Body of pancreas (tissue), 4 donors: ENCODE data around the gene SMARCB1. TPM values are rescaled to one million over a fixed set of nuclear protein-coding genes. Genes with fewer than 3 reads are reported as not detected.

Experiments used
- ATAC-seq: fragments of 150-250 bp; one replicate; pipeline ENCODE4 v1.9.1; 2016
- DNase-seq, 4 donors: peaks; one replicate each; pipeline ENCODE4 v3.0.0-alpha.2; 2019
- H3K27ac ChIP-seq, 4 donors: fragments of 200-600 bp; sonication (generic); 1 replicate in 3 of 4; 2 replicates in 1 of 4; pipeline versions ENCODE4 v1.5.1 to v1.6.1; 2016 to 2019; ENCODE audit warnings: mild to moderate bottlenecking in 1 of 4, mixed read lengths in 1 of 4, moderate library complexity in 1 of 4
- H3K27me3 ChIP-seq, 2 donors: fragments of 200-600 bp; sonication (generic); one replicate each; pipeline ENCODE4 v1.6.0; 2016; ENCODE audit warnings: mild to moderate bottlenecking in 1 of 2
- H3K36me3 ChIP-seq, 2 donors: fragments of 200-600 bp; sonication (generic); replicated peaks in 1 of 2; 2 replicates each; pipeline ENCODE4 v1.5.1; 2016; ENCODE audit warnings: low read depth in 2 of 2; ENCODE audit not compliant: insufficient read depth in 1 of 2
- H3K4me1 ChIP-seq: fragments of 200-600 bp; sonication (generic); one replicate; pipeline ENCODE4 v1.6.0; 2016
- H3K4me3 ChIP-seq, 2 donors: fragments of 200-600 bp; sonication (generic); 1 replicate in 1 of 2; 2 replicates in 1 of 2; pipeline ENCODE4 v1.5.1; 2016 to 2019
- H3K9me3 ChIP-seq, 3 donors: fragments of 200-600 bp; sonication (generic); 1 replicate in 2 of 3; 2 replicates in 1 of 3; pipeline ENCODE4 v1.5.1; 2016
- POLR2A ChIP-seq, 3 donors: fragments of 450-650 bp; IDR thresholded peaks; one replicate each; pipeline ENCODE4 v1.6.1; 2016; ENCODE audit warnings: antibody characterized with exemption in 3 of 3, mild to moderate bottlenecking in 2 of 3
- WGBS, 2 donors: methylation state at CpG; one replicate each; pipeline ENCODE4 v1.1.5; 2017; 5-methylcytosine and 5-hydroxymethylcytosine counted together
- intact Hi-C: fragments of 100-400 bp; cut with DNase I; formaldehyde crosslinking; loops from one replicate; pipeline ENCODE4 v1.15.1; 2023
- total RNA-seq, 2 donors: library from RNA; depleted of rRNA; stranded (reverse); fragments of >200 nt; gene quantifications; one replicate each; pipeline ENCODE4 v1.1.0, GENCODE V29; 2016
- TF ChIP-seq, protein P1 (sequence below), 7 experiments: fragments of 450-650 bp in 4 of 7; fragments of 200-600 bp in 3 of 7; sonication (generic) in 3 of 7; IDR thresholded peaks; one replicate each; pipeline ENCODE4 v1.5.1; 2016 to 2019; ENCODE audit warnings: antibody characterized with exemption in 7 of 7

SMARCB1 gene
- total RNA-seq, 2 donors from 2014 or later = 40.2 to 119 TPM

DNA sequence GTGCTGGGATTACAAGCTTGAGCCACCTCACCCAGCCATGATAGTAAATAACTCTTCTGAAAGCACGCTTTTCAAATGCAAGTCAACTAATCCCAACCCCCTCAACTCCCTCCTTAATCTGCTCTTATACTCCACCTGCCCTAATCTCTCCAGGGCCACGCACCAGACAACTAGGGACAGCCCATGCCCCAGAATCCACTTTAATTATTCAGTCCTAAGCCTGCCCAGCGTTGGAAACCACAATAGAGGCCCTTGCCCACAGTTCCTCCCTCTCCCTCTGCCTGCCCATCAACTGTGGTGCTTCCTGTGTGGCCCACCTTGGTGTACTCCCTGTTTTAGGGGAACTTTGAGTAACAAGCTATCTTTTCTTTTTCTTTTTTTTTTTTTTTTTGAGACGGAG, 29.9 kb upstream of the SMARCB1 start:
- Histone ChIP-seq H3K9me3 (no peaks in the 10 kb centered on the region), H3K36me3 (no peaks in the 10 kb centered on the region), H3K27ac (no peak overlapping the region), H3K27me3 (no peaks in the 10 kb centered on the region), H3K4me3 (no peak overlapping the region), H3K4me1 (peaks cover 3% of the 10 kb centered on the region)
- ATAC-seq (no peak), DNase-seq (no peak)
- TF ChIP-seq, protein P1, sequence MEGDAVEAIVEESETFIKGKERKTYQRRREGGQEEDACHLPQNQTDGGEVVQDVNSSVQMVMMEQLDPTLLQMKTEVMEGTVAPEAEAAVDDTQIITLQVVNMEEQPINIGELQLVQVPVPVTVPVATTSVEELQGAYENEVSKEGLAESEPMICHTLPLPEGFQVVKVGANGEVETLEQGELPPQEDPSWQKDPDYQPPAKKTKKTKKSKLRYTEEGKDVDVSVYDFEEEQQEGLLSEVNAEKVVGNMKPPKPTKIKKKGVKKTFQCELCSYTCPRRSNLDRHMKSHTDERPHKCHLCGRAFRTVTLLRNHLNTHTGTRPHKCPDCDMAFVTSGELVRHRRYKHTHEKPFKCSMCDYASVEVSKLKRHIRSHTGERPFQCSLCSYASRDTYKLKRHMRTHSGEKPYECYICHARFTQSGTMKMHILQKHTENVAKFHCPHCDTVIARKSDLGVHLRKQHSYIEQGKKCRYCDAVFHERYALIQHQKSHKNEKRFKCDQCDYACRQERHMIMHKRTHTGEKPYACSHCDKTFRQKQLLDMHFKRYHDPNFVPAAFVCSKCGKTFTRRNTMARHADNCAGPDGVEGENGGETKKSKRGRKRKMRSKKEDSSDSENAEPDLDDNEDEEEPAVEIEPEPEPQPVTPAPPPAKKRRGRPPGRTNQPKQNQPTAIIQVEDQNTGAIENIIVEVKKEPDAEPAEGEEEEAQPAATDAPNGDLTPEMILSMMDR (IDR thresholded peaks at IDR 0.05) = no peak
- no peak for TF ChIP-seq POLR2A (IDR thresholded peaks at IDR 0.05)
- intact Hi-C loops = no loop called here
- 55 to 85% methylated on average over 4 of the region's 4 CpGs for WGBS, 2 donors

DNA sequence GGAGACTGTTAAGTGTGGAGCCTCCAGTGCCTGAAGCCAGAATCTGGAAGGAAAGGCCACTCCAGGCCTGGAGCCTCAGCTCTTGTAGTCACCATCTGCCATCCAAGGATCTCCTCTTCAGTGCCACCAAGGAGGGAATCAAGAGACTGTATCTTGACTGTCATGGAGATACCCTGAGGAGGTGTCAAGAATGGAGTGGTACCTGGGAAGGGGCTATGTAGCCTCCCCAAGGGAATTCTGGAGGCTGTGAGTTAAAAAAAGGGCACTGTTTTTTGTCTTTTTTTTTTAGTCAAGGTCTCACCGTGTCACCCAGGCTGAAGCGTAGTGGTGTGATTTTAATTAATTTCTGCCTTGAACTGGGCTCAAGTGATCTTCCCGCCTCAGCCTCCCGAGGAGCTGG, 27.2 kb upstream of the SMARCB1 start:
- intact Hi-C loops = no loop called here
- no peak for ATAC-seq

GRCh38 chr22:23760056-23760455, 26.7 kb upstream of the SMARCB1 start:
- Histone ChIP-seq H3K27ac (no peak overlapping the region), H3K4me3 (no peak overlapping the region), H3K27me3 (no peaks in the 10 kb centered on the region), H3K4me1 (no peaks in the 10 kb centered on the region), H3K36me3 (no peaks in the 10 kb centered on the region), H3K9me3 (no peaks in the 10 kb centered on the region)
- 81 to 92% methylated on average over 5 to 6 of the region's 6 CpGs for WGBS, 2 donors
- DNase-seq (no peak), ATAC-seq (no peak)
- intact Hi-C loops = loop anchor here (5.0 kb wide), 1 partner anchor 87 kb away; no protein-coding TSS in a partner anchor
- TF ChIP-seq, protein P1 (IDR thresholded peaks at IDR 0.05) = no peak

More for the DNA sequence above, 27.2 kb upstream of the SMARCB1 start:
- H3K4me1 ChIP-seq = no peaks in the 10 kb centered on the region
- H3K27me3 ChIP-seq = no peaks in the 10 kb centered on the region
- H3K4me3 ChIP-seq = no peak overlapping the region
- H3K27ac ChIP-seq = no peak overlapping the region
- no peaks in the 10 kb centered on the region for H3K36me3 ChIP-seq
- 82 to 83% methylated on average over 4 of the region's 4 CpGs for WGBS, 2 donors
- no peaks in the 10 kb centered on the region for H3K9me3 ChIP-seq
- no peak for TF ChIP-seq POLR2A (IDR thresholded peaks at IDR 0.05)
- TF ChIP-seq, protein P1 (IDR thresholded peaks at IDR 0.05) = no peak
- no peak for DNase-seq

DNA sequence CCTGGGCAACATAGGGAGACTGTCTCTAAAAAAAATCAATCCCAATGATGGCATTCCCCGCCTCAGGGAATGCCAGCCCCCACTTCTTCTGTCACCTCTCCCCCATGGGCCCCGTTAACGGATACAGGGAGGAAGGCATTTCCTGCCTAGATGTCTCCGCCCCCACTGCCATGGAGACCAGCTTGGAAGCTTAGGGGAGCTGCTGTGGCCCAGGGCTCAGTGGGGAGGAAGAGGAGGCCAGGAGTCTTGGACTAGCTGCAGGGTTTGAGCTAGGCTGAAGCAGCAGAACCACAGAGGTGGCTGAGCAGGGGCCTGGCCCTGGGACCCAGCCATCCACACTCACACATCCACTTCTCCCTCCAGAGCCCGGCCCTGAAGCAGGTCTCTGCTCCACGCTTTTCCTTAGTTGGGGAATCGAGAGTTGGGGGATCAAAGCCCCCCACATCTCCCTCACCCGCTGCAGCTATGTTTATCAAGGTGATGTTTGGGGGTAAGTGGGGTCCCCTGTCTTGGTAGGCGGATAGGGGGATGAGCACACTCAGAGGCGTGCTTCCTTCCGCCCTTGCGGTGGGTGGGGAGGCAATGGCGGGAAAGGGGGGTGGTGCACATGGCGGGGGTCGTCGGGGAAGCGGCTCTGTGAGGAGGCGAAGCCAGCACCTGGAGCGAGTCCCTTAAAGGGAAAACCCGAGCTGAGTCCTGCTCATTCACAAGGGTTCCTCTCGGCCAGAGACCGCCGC, 23.8 kb upstream of the SMARCB1 start, which contains the start of gene C22orf15:
C22orf15 (plus strand) TSS at position 149 of the 737 bp plus-strand sequence; CDS start at position 466, 317 bp downstream.
- Histone ChIP-seq H3K4me1 (peaks cover 15% of the 10 kb centered on the region), H3K27me3 (no peaks in the 10 kb centered on the region), H3K27ac (no peak within 1 kb of the TSS), H3K4me3 (no peak within 1 kb of the TSS), H3K9me3 (no peaks in the 10 kb centered on the region), H3K36me3 (no peaks in the 10 kb centered on the region)
- DNase-seq = no peak
- TF ChIP-seq POLR2A (IDR thresholded peaks at IDR 0.05) = no peak
- TF ChIP-seq, protein P1 (IDR thresholded peaks at IDR 0.05) = no peak
- intact Hi-C loops = loop anchor here (5.0 kb wide), 1 partner anchor 84 kb away; no protein-coding TSS in a partner anchor
- 68 to 76% methylated on average over 20 to 22 of the region's 23 CpGs for WGBS, 2 donors
- no peak for ATAC-seq

DNA sequence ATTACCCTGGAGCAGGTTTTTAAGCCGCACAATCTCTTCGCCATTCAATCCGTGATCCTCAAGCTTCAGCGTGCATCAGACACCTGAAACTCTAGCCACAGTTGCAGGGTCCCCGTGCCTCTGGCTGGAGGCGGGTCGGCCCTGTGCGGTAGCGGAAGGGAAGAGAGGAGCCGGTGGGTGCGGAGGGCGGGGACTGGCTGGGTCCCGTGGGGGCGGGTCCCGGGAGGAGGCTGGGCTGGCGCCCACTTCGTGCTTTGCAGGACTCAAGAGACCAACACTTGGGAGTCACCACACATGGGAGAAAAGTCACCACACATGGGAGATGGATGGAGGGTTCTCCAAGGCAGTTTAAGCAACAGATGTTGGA, 23.2 kb upstream of the SMARCB1 start:
- Histone ChIP-seq H3K4me1 (peaks cover 18% of the 10 kb centered on the region), H3K4me3 (no peak overlapping the region), H3K36me3 (no peaks in the 10 kb centered on the region), H3K27me3 (no peaks in the 10 kb centered on the region), H3K27ac (no peak overlapping the region), H3K9me3 (no peaks in the 10 kb centered on the region)
- TF ChIP-seq, protein P1 (IDR thresholded peaks at IDR 0.05) = no peak
- no peak for TF ChIP-seq POLR2A (IDR thresholded peaks at IDR 0.05)
- 60 to 77% methylated on average over 1 to 10 of the region's 17 CpGs for WGBS, 2 donors
- no peak for ATAC-seq
- intact Hi-C loops = loop anchor here (5.0 kb wide), 1 partner anchor 84 kb away; no protein-coding TSS in a partner anchor
- no peak for DNase-seq
